Nephron progenitor cell (in vitro differentiated cells): ENCODE measurements around the gene JMJD4.
A peak's percentile ranks its signal among the peaks of the same experiment; 100 is the strongest.

Source experiments
- DNase-seq: peaks from one replicate; pipeline ENCODE4 v3.0.0; 2021
- H3K27ac Mint-ChIP-seq: 2 replicates; pipeline ENCODE4 v1.8.0; 2021; ENCODE audit warnings: mild to moderate bottlenecking, moderate library complexity, mixed read lengths
- H3K27me3 Mint-ChIP-seq: 2 replicates; pipeline ENCODE4 v1.8.0; 2021; ENCODE audit warnings: mild to moderate bottlenecking, low read depth, mixed read lengths; ENCODE audit not compliant: poor library complexity
- H3K36me3 Mint-ChIP-seq: 2 replicates; pipeline ENCODE4 v1.8.0; 2021; ENCODE audit warnings: low read depth, mixed read lengths
- H3K4me1 Mint-ChIP-seq: 2 replicates; pipeline ENCODE4 v1.8.0; 2021; ENCODE audit warnings: mixed read lengths
- H3K4me3 Mint-ChIP-seq: 2 replicates; pipeline ENCODE4 v1.8.0; 2021; ENCODE audit warnings: mild to moderate bottlenecking, moderate library complexity, mixed read lengths
- H3K9me3 Mint-ChIP-seq: 2 replicates; pipeline ENCODE4 v1.8.0; 2021; ENCODE audit warnings: mild to moderate bottlenecking, moderate library complexity, mixed read lengths
- TF ChIP-seq, protein P1 (sequence below): fragments of 200-600 bp; sonication (generic); IDR thresholded peaks from 2 replicates; pipeline ENCODE4 v1.5.0; 2021; ENCODE audit warnings: antibody characterized with exemption

Gene JMJD4, protein sequence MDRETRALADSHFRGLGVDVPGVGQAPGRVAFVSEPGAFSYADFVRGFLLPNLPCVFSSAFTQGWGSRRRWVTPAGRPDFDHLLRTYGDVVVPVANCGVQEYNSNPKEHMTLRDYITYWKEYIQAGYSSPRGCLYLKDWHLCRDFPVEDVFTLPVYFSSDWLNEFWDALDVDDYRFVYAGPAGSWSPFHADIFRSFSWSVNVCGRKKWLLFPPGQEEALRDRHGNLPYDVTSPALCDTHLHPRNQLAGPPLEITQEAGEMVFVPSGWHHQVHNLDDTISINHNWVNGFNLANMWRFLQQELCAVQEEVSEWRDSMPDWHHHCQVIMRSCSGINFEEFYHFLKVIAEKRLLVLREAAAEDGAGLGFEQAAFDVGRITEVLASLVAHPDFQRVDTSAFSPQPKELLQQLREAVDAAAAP

DNA sequence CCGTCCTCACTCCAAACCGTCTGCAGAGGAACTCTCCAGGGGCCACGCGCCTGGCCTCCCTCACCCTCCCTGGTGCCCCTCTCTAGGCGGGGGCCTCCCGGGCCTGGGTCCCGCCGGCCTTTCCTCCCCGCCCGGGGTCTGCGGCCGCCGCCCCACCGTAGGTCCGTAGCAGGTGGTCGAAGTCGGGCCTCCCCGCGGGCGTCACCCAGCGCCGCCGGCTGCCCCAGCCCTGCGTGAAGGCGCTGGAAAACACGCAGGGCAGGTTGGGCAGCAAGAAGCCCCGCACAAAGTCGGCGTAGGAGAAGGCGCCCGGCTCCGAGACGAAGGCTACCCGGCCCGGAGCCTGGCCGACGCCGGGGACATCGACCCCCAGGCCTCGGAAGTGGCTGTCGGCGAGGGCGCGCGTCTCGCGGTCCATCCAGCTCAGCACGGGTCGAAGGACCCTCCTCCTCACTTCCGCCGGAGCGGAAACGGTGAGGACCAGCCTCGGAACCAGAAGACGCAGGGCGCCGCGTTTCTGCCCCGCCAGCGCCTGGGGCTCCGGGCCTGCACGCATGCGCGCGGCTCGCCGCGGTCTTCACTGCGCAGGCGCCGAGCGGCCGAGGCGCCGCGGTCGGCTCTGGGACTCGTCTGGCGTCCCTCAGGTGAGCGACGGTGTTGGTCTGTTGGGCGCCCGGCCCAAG lies at the start of gene JMJD4, which contains the start of gene SNAP47:
JMJD4 (minus strand) TSS at position 447 of the 683 bp plus-strand sequence; CDS start at position 418, 29 bp downstream.
SNAP47 (plus strand) TSS at position 580 of the 683 bp plus-strand sequence. CDS start 12,302 bp downstream, outside the sequence.
- peak within 1 kb of the TSS; percentile 19 for H3K27ac Mint-ChIP-seq
- H3K4me1 Mint-ChIP-seq: peaks cover 34% of the 10 kb centered on the region
- no peaks in the 10 kb centered on the region for H3K27me3 Mint-ChIP-seq
- TF ChIP-seq, protein P1, sequence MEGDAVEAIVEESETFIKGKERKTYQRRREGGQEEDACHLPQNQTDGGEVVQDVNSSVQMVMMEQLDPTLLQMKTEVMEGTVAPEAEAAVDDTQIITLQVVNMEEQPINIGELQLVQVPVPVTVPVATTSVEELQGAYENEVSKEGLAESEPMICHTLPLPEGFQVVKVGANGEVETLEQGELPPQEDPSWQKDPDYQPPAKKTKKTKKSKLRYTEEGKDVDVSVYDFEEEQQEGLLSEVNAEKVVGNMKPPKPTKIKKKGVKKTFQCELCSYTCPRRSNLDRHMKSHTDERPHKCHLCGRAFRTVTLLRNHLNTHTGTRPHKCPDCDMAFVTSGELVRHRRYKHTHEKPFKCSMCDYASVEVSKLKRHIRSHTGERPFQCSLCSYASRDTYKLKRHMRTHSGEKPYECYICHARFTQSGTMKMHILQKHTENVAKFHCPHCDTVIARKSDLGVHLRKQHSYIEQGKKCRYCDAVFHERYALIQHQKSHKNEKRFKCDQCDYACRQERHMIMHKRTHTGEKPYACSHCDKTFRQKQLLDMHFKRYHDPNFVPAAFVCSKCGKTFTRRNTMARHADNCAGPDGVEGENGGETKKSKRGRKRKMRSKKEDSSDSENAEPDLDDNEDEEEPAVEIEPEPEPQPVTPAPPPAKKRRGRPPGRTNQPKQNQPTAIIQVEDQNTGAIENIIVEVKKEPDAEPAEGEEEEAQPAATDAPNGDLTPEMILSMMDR: no peak
- H3K9me3 Mint-ChIP-seq: no peaks in the 10 kb centered on the region
- peak; percentile 91 for DNase-seq
- peak within 1 kb of the TSS; percentile 96 for H3K4me3 Mint-ChIP-seq
- peaks cover 9% of the 10 kb centered on the region for H3K36me3 Mint-ChIP-seq

DNA sequence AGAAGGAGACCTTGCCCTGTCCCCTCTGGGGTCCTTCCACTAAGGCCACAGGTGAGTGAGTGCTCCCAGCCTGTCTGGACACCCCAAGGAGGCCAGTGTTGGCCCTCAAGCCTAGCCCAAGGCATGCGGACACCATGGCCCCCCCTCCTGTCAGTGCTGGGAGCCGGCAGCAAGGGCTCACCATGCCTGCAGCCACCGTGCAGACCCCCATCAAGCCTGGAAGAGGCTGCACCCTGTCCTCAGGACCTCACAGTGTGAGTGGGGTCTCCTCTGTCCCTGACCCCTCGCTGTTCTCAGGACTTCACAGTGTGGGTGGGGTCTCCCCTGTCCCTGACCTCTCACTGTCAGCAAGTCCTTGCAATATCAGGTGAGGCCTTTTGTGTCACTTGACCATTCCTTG lies 47.1 kb upstream of the JMJD4 start:
- TF ChIP-seq, protein P1: no peak
- peaks cover 16% of the 10 kb centered on the region for H3K36me3 Mint-ChIP-seq
- no peak for DNase-seq
- no peaks in the 10 kb centered on the region for H3K9me3 Mint-ChIP-seq
- H3K27ac Mint-ChIP-seq: no peak overlapping the region
- no peak overlapping the region for H3K4me3 Mint-ChIP-seq
- peaks cover 4% of the 10 kb centered on the region for H3K4me1 Mint-ChIP-seq
- H3K27me3 Mint-ChIP-seq: peaks cover 32% of the 10 kb centered on the region

GRCh38 chr1:227781314-227781930 lies 46.3 kb upstream of the JMJD4 start:
- Mint-ChIP-seq H3K36me3 (peaks cover 19% of the 10 kb centered on the region), H3K27me3 (peaks cover 24% of the 10 kb centered on the region)
- TF ChIP-seq, protein P1: no peak

DNA sequence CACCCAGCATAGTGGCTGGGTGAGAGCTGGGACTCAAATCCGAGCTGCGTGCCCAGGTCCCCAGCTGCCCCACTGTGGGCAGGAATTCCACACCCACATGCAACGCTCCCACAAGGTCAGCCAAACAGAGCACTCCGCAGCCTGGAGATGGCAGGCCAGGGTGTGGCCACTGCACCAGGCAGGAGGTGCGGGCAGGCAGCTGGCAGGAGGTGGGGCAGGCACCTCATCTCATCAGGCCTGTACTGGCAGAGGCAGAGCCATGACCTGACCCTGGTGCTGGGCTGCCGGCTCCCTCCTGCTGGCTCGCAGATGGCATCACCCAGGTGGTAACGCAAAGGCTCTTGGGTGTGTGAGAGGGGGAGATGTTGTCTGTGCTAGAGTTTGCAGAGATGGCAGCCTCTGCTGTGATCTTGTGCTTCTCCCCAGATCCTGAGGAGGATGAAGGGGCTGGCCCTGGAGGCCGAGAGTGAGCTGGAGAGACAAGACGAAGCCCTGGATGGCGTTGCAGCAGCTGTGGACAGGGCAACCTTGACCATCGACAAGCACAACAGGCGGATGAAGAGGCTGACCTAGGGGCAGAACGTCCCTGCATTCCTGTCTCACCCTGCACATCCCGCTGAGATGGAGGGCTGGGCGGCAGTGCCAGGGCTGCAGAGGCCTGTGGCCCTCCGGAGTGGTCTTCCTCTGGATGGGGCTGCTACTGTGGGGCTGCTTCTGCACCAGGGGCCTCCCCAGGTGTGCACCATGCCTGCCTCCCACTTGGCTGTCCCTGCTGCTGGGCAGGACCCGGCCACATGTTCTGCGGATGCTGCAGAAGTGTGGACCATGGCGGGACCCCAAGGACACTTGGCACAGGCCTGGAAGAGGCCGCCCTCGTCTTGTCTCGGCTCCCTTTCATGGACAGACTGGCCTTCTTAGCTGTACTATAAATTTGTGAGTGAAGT lies 45.3 kb upstream of the JMJD4 start:
- no peak for DNase-seq
- H3K27me3 Mint-ChIP-seq: peaks cover 14% of the 10 kb centered on the region
- no peaks in the 10 kb centered on the region for H3K9me3 Mint-ChIP-seq
- H3K36me3 Mint-ChIP-seq: peaks cover 22% of the 10 kb centered on the region
- no peaks in the 10 kb centered on the region for H3K4me1 Mint-ChIP-seq
- TF ChIP-seq, protein P1: no peak
- H3K27ac Mint-ChIP-seq: no peak overlapping the region
- H3K4me3 Mint-ChIP-seq: no peak overlapping the region

More at GRCh38 chr1:227781314-227781930, 46.3 kb upstream of the JMJD4 start:
- no peak for DNase-seq
- no peaks in the 10 kb centered on the region for H3K4me1 Mint-ChIP-seq
- no peaks in the 10 kb centered on the region for H3K9me3 Mint-ChIP-seq
- H3K27ac Mint-ChIP-seq: no peak overlapping the region
- H3K4me3 Mint-ChIP-seq: no peak overlapping the region

- Mint-ChIP-seq H3K4me1 (peaks cover 6% of the 10 kb centered on the region), H3K27me3 (peaks cover 7% of the 10 kb centered on the region), H3K36me3 (peaks cover 22% of the 10 kb centered on the region), H3K27ac (no peak overlapping the region), H3K4me3 (no peak overlapping the region), H3K9me3 (no peaks in the 10 kb centered on the region)
- TF ChIP-seq, protein P1: no peak
- DNase-seq: no peak
Measured at GRCh38 chr1:227779685-227780084, 44.6 kb upstream of the JMJD4 start.
